K562 (cell line): ENCODE data around the gene VARS1. TPM values are rescaled to one million over a fixed set of nuclear protein-coding genes. Genes with fewer than 3 reads are reported as not detected.
A peak's percentile ranks its signal among the peaks of the same experiment; 100 is the strongest.

Experiments used
- BRF2 ChIP-seq: IDR thresholded peaks from 3 replicates; pipeline ENCODE4 v1.6.1; 2011; ENCODE audit warnings: borderline replicate concordance, mild to moderate bottlenecking; ENCODE audit not compliant: insufficient read length, insufficient read depth
- CEBPG ChIP-seq, 3 experiments: fragments of 200-800 bp in 1 of 3; sonication (Bioruptor generic) in 1 of 3; sonication (generic) in 1 of 3; formaldehyde crosslinking in 1 of 3; IDR thresholded peaks in 2 of 3; conservative IDR thresholded peaks in 1 of 3; 2 replicates each; pipeline versions ENCODE4 v1.6.1 to v1.8.0; 2016 to 2022; ENCODE audit warnings: missing compliant biosample characterization in 2 of 3, missing genetic modification characterization in 2 of 3, mild to moderate bottlenecking in 1 of 3, missing genetic modification reagents in 1 of 3
- CREB5 ChIP-seq: fragments of 250-450 bp; sonication (Bioruptor Pico); IDR thresholded peaks from 2 replicates; pipeline ENCODE4 v1.5.0; 2020; ENCODE audit warnings: mild to moderate bottlenecking
- EP400 ChIP-seq: fragments of 450-650 bp; IDR thresholded peaks from 2 replicates; pipeline ENCODE4 v1.6.1; 2017; ENCODE audit warnings: antibody characterized with exemption, mild to moderate bottlenecking, moderate library complexity
- ESRRB ChIP-seq: fragments of 250-450 bp; sonication (Bioruptor Pico); IDR thresholded peaks from 2 replicates; pipeline ENCODE4 v1.5.0; 2020; ENCODE audit warnings: mild to moderate bottlenecking, moderate library complexity, borderline replicate concordance
- HNRNPLL ChIP-seq: fragments of 200-400 bp; formaldehyde crosslinking; IDR thresholded peaks from 2 replicates; pipeline ENCODE4 v1.6.1; 2017; ENCODE audit warnings: low read length, low read depth, mild to moderate bottlenecking; ENCODE audit not compliant: poor library complexity, severe bottlenecking
- JUN ChIP-seq, 2 experiments: sonication (generic) in 1 of 2; formaldehyde crosslinking in 1 of 2; IDR thresholded peaks; 2 replicates each; pipeline versions ENCODE4 v1.6.1 to v1.8.0; 2012 to 2022; ENCODE audit warnings: borderline replicate concordance in 2 of 2, mild to moderate bottlenecking in 2 of 2, improper control_type of control experiment in 1 of 2, low read depth in 1 of 2, low read length in 1 of 2, missing genetic modification reagents in 1 of 2
- KLF13 ChIP-seq: fragments of 450-650 bp; IDR thresholded peaks from 2 replicates; pipeline ENCODE4 v1.6.1; 2016; ENCODE audit warnings: missing genetic modification characterization, low read depth, mild to moderate bottlenecking, missing compliant biosample characterization, moderate library complexity, borderline replicate concordance
- MED1 ChIP-seq: sonication (generic); formaldehyde crosslinking; IDR thresholded peaks from 2 replicates; pipeline ENCODE4 v1.8.1; 2023; ENCODE audit warnings: missing genetic modification reagents, borderline replicate concordance
- NBN ChIP-seq: fragments of 450-650 bp; IDR thresholded peaks from 2 replicates; pipeline ENCODE4 v1.6.1; 2016; ENCODE audit warnings: low read depth, mild to moderate bottlenecking
- NR2C2 ChIP-seq, 2 experiments: fragments of 200-800 bp in 1 of 2; sonication (Bioruptor generic) in 1 of 2; sonication (generic) in 1 of 2; formaldehyde crosslinking in 1 of 2; IDR thresholded peaks; 2 replicates each; pipeline versions ENCODE4 v1.6.1 to v1.8.0; 2016 to 2022; ENCODE audit warnings: mild to moderate bottlenecking in 1 of 2, missing compliant biosample characterization in 1 of 2, missing genetic modification characterization in 1 of 2, missing genetic modification reagents in 1 of 2
- POLR2G ChIP-seq: fragments of 200-400 bp; formaldehyde crosslinking; IDR thresholded peaks from 2 replicates; pipeline ENCODE4 v1.6.1; 2017; ENCODE audit warnings: low read depth, mild to moderate bottlenecking, antibody characterized with exemption, low read length, moderate library complexity
- PTBP1 ChIP-seq: fragments of 200-400 bp; formaldehyde crosslinking; IDR thresholded peaks from 2 replicates; pipeline ENCODE4 v1.6.1; 2017; ENCODE audit warnings: low read depth, low read length
- SPI1 ChIP-seq: IDR thresholded peaks from 2 replicates; pipeline ENCODE4 v1.6.1; 2011; ENCODE audit warnings: low read depth, low read length, control low read depth, borderline replicate concordance
- THAP7 ChIP-seq: fragments of 250-450 bp; sonication (Bioruptor Pico); IDR thresholded peaks from 2 replicates; pipeline ENCODE4 v1.5.0; 2021
- TRIM28 ChIP-seq: fragments of 450-650 bp; IDR thresholded peaks from 2 replicates; pipeline ENCODE4 v1.6.1; 2017
- TSHZ1 ChIP-seq: fragments of 250-450 bp; sonication (Bioruptor Pico); IDR thresholded peaks from 2 replicates; pipeline ENCODE4 v1.4.0; 2020; ENCODE audit warnings: mild to moderate bottlenecking, moderate library complexity
- WHSC1 ChIP-seq: IDR thresholded peaks from one replicate; pipeline ENCODE4 v1.6.1; 2012; ENCODE audit warnings: low read length, control low read depth, inconsistent platforms
- ZFX ChIP-seq: sonication (generic); formaldehyde crosslinking; IDR thresholded peaks from 2 replicates; pipeline ENCODE4 v1.8.0; 2022; ENCODE audit warnings: mild to moderate bottlenecking, missing genetic modification reagents, moderate library complexity
- polyA plus RNA-seq, 8 experiments: library from polyadenylated mRNA; depleted of rRNA in 4 of 8; stranded (reverse) in 5 of 8; unstranded in 3 of 8; fragments of >200 nt; fragmentation: Nextera tagmentation in 2 of 8; fragmentation: Illumina TruSeq in 1 of 8; extraction: Ambion mirVana in 2 of 8; extraction: Trizol in 1 of 8; gene quantifications; 2 replicates each; pipeline versions ENCODE4 v1.2.1 to v1.2.3, GENCODE V29; 2011 to 2014; ENCODE audit warnings: inconsistent platforms in 1 of 8, missing spikeins in 1 of 8
- total RNA-seq, 7 experiments: library from RNA; depleted of rRNA in 6 of 7; stranded (reverse); fragments of >200 nt in 6 of 7; fragmentation: Illumina TruSeq in 2 of 7; extraction: Trizol in 2 of 7; gene quantifications; 2 replicates each; pipeline versions ENCODE4 v1.2.1 to v1.2.3, GENCODE V29; 2011 to 2021; ENCODE audit warnings: low replicate concordance in 1 of 7

The VARS1 gene
- total and polyA plus RNA-seq, 9 of the 15 experiments (the other 6 are each of a cell fraction or from before 2014, with no cell fraction given) = 2.9 to 488 (median 130) TPM

- no peak for TF ChIP-seq TRIM28
- no peak for TF ChIP-seq NBN
- TF ChIP-seq TSHZ1 (CRISPR knock-in tag) = no peak
- TF ChIP-seq HNRNPLL = no peak
- no peak for TF ChIP-seq MED1 (CRISPR knock-in tag)
- no peak for TF ChIP-seq CEBPG (CRISPR knock-in tag; IDR thresholded peaks at IDR 0.05)
- TF ChIP-seq CEBPG (tag; conservative IDR thresholded peaks at IDR 0.05 in 1 of 2, IDR thresholded peaks at IDR 0.05 in 1 of 2) = no peak
- no peak for TF ChIP-seq THAP7
- TF ChIP-seq ESRRB (CRISPR knock-in tag) = no peak
- peak; percentile 76; the same call in 1 of the 2 replicates for TF ChIP-seq KLF13 (tag)
- TF ChIP-seq JUN (IDR thresholded peaks at IDR 0.05; ENCODE audit: borderline replicate concordance, low read depth, low read length) = no peak
- no peak for TF ChIP-seq JUN (CRISPR knock-in tag; IDR thresholded peaks at IDR 0.05; ENCODE audit: borderline replicate concordance)
- peak; percentile 88 for TF ChIP-seq NR2C2 (CRISPR knock-in tag; IDR thresholded peaks at IDR 0.05)
- peak; percentile 89 for TF ChIP-seq NR2C2 (tag; IDR thresholded peaks at IDR 0.05)
- TF ChIP-seq EP400 = no peak
- TF ChIP-seq WHSC1 = no peak
- TF ChIP-seq PTBP1 = 0 out of 2 replicates have a peak, but pooled peaks have one; percentile 26
- peak; percentile 69 for TF ChIP-seq POLR2G
- no peak for TF ChIP-seq ZFX
- no peak for TF ChIP-seq BRF2
- no peak for TF ChIP-seq SPI1
- TF ChIP-seq CREB5 (CRISPR knock-in tag) = no peak
Observed at GRCh38 chr6:31781244-31782125, 14.1 kb downstream of the VARS1 start (continued).
